Fibroblast of lung (primary cell): ENCODE measurements around the gene HIPK2.

Experiments
- CTCF ChIP-seq, 2 donors: IDR thresholded peaks in 1 of 2; conservative IDR thresholded peaks in 1 of 2; 1 replicate in 1 of 2; 2 replicates in 1 of 2; pipeline ENCODE4 v1.5.1; 2011 to 2012; ENCODE audit warnings: low read length in 2 of 2, control low read depth in 1 of 2, inconsistent platforms in 1 of 2, low read depth in 1 of 2, mild to moderate bottlenecking in 1 of 2
- EZH2 ChIP-seq: IDR thresholded peaks from 2 replicates; pipeline ENCODE4 v1.5.1; 2012; ENCODE audit warnings: low read length, control low read depth, mild to moderate bottlenecking; ENCODE audit errors: missing control alignments

GRCh38 chr7:139647814-139648390, 129.9 kb downstream of the HIPK2 start:
- TF ChIP-seq CTCF (conservative IDR thresholded peaks at IDR 0.05 in 1 of 2, IDR thresholded peaks at IDR 0.05 in 1 of 2; ENCODE audit: low read depth in 1 of 2, low read length in 2 of 2) (no peak), EZH2 (no peak)
